IMR-90 (cell line): Measurements from ENCODE around the gene ZFPM1. TPM values are rescaled to one million over a fixed set of nuclear protein-coding genes. Genes with fewer than 3 reads are reported as not detected.

Experiments used
- ATAC-seq: fragments of 200-7000 bp; cut with Tn5 transposase; 2 replicates; pipeline ENCODE4 v1.9.1; 2020; ENCODE audit warnings: low read depth, mild to moderate bottlenecking, moderate library complexity
- BruUV-seq: library from RNA; stranded (reverse); fragments of 400-500 nt; replicated peaks from 2 replicates; lab custom pipeline; 2021; lab: Mats Ljungman, UMichigan
- CTCF ChIA-PET: fragments of 300-600 bp; formaldehyde crosslinking; extraction: SDS; loops from one replicate; lab custom pipeline; 2021; ENCODE audit warnings: antibody characterized with exemption; lab: Yijun Ruan, JAX
- POLR2A ChIA-PET: fragments of 300-600 bp; sonication (Branson Sonifier 250); formaldehyde crosslinking; loops from one replicate; lab custom pipeline; 2022; ENCODE audit warnings: antibody characterized with exemption; ENCODE audit not compliant: unreplicated experiment; lab: Charles Lee
- DNase-seq: peaks from one replicate; pipeline ENCODE4 v3.0.0; 2013
- H2AFZ ChIP-seq: replicated peaks from 2 replicates; pipeline ENCODE3; 2013; ENCODE audit warnings: low read length, mild to moderate bottlenecking; ENCODE audit not compliant: poor library complexity
- H2AK5ac ChIP-seq: 2 replicates; pipeline ENCODE4 v1.6.1; 2013; ENCODE audit warnings: low read depth, low read length, inconsistent platforms
- H2AK9ac ChIP-seq: replicated peaks from 2 replicates; pipeline ENCODE3; 2013; ENCODE audit warnings: mild to moderate bottlenecking, low read depth, low read length, moderate library complexity; ENCODE audit not compliant: poor library complexity
- H2BK120ac ChIP-seq: 2 replicates; pipeline ENCODE4 v1.6.1; 2013; ENCODE audit warnings: low read depth, low read length, inconsistent platforms
- H2BK15ac ChIP-seq: 3 replicates; pipeline ENCODE4 v1.6.1; 2013; ENCODE audit warnings: low read depth, low read length, inconsistent platforms
- H2BK20ac ChIP-seq: 2 replicates; pipeline ENCODE4 v1.6.1; 2013; ENCODE audit warnings: low read depth, mild to moderate bottlenecking, inconsistent platforms, low read length, moderate library complexity
- H2BK5ac ChIP-seq: 2 replicates; pipeline ENCODE4 v1.6.1; 2013; ENCODE audit warnings: mild to moderate bottlenecking, low read depth, low read length, inconsistent platforms; ENCODE audit not compliant: poor library complexity, severe bottlenecking
- H3K14ac ChIP-seq: replicated peaks from 2 replicates; pipeline ENCODE4 v1.6.1; 2013; ENCODE audit warnings: low read depth, low read length, inconsistent platforms
- H3K18ac ChIP-seq: 2 replicates; pipeline ENCODE4 v1.6.1; 2013; ENCODE audit warnings: low read depth, low read length, control low read depth
- H3K23ac ChIP-seq: 2 replicates; pipeline ENCODE4 v1.6.1; 2013; ENCODE audit warnings: low read depth, low read length, inconsistent platforms
- H3K27ac ChIP-seq: 2 replicates; pipeline ENCODE4 v1.5.1; 2013; ENCODE audit warnings: mild to moderate bottlenecking, control low read depth, low read length; ENCODE audit not compliant: insufficient read depth
- H3K27me3 ChIP-seq: 2 replicates; pipeline ENCODE4 v1.6.1; 2013; ENCODE audit warnings: low read length; ENCODE audit not compliant: control insufficient read depth, insufficient read depth
- H3K36me3 ChIP-seq: 2 replicates; pipeline ENCODE4 v1.6.1; 2013; ENCODE audit warnings: low read length, mixed read lengths; ENCODE audit not compliant: control insufficient read depth, insufficient read depth
- H3K4ac ChIP-seq: 2 replicates; pipeline ENCODE4 v1.6.1; 2013; ENCODE audit warnings: low read depth, low read length, inconsistent platforms
- H3K4me1 ChIP-seq: 2 replicates; pipeline ENCODE4 v1.6.1; 2013; ENCODE audit warnings: low read length, mixed read lengths; ENCODE audit not compliant: control insufficient read depth, insufficient read depth
- H3K4me2 ChIP-seq: 2 replicates; pipeline ENCODE4 v1.6.1; 2013; ENCODE audit warnings: low read depth, mild to moderate bottlenecking, control low read depth, low read length, moderate library complexity
- H3K4me3 ChIP-seq: 2 replicates; pipeline ENCODE4 v1.5.1; 2013; ENCODE audit warnings: low read depth, mild to moderate bottlenecking, control low read depth, low read length, moderate library complexity; ENCODE audit not compliant: insufficient read depth
- H3K56ac ChIP-seq: 2 replicates; pipeline ENCODE4 v1.6.1; 2013; ENCODE audit warnings: low read length, inconsistent platforms; ENCODE audit not compliant: insufficient read depth; ENCODE audit errors: extremely low read depth
- H3K79me1 ChIP-seq, 2 experiments: 2 replicates each; pipeline ENCODE4 v1.6.1; 2013; ENCODE audit warnings: low read length in 2 of 2, inconsistent platforms in 1 of 2, low read depth in 1 of 2
- H3K9ac ChIP-seq: 2 replicates; pipeline ENCODE4 v1.6.1; 2013; ENCODE audit warnings: low read depth, low read length, control low read depth
- H3K9me1 ChIP-seq: 2 replicates; pipeline ENCODE4 v1.6.1; 2013; ENCODE audit warnings: low read length, inconsistent platforms; ENCODE audit not compliant: insufficient read depth
- H3K9me3 ChIP-seq: 2 replicates; pipeline ENCODE4 v1.6.1; 2013; ENCODE audit warnings: low read length; ENCODE audit not compliant: control insufficient read depth, insufficient read depth
- H4K20me1 ChIP-seq: 2 replicates; pipeline ENCODE4 v1.6.1; 2013; ENCODE audit warnings: low read length, inconsistent platforms; ENCODE audit not compliant: insufficient read depth
- H4K5ac ChIP-seq: 2 replicates; pipeline ENCODE4 v1.6.1; 2013; ENCODE audit warnings: mild to moderate bottlenecking, low read depth, low read length, control low read depth
- H4K8ac ChIP-seq, 2 experiments: 2 replicates each; pipeline ENCODE4 v1.6.1; 2013; ENCODE audit warnings: low read depth in 2 of 2, low read length in 2 of 2, control low read depth in 1 of 2, inconsistent platforms in 1 of 2
- H4K91ac ChIP-seq: 2 replicates; pipeline ENCODE4 v1.6.1; 2013; ENCODE audit warnings: low read depth, low read length, inconsistent platforms; ENCODE audit not compliant: insufficient read depth
- BHLHE40 ChIP-seq: fragments of 150-350 bp; IDR thresholded peaks from 2 replicates; pipeline ENCODE4 v1.6.1; 2016; ENCODE audit warnings: mild to moderate bottlenecking, low read depth, low read length
- CEBPB ChIP-seq: IDR thresholded peaks from 2 replicates; pipeline ENCODE4 v1.6.1; 2012; ENCODE audit warnings: low read depth, low read length, improper control_type of control experiment
- MAFK ChIP-seq: IDR thresholded peaks from 2 replicates; pipeline ENCODE4 v1.6.1; 2012; ENCODE audit warnings: low read depth, low read length, improper control_type of control experiment
- MXI1 ChIP-seq: IDR thresholded peaks from 2 replicates; pipeline ENCODE4 v1.6.1; 2012; ENCODE audit warnings: low read depth, mild to moderate bottlenecking, low read length, moderate library complexity, borderline replicate concordance
- SMC3 ChIP-seq: fragments of 150-350 bp; IDR thresholded peaks from 2 replicates; pipeline ENCODE4 v1.6.1; 2016; ENCODE audit warnings: low read depth, mild to moderate bottlenecking, antibody characterized with exemption, low read length, moderate library complexity
- WGBS, 2 experiments: methylation state at CpG; one replicate each; pipeline versions ENCODE4 v1.1.5 to v1.1.7; 2013; ENCODE audit warnings: missing lambda C conversion rate in 2 of 2; ENCODE audit not compliant: insufficient read length in 1 of 2; ENCODE audit errors: extremely low coverage in 2 of 2; 5-methylcytosine and 5-hydroxymethylcytosine counted together
- dilution Hi-C: fragments of 300-500 bp; cut with HindIII; formaldehyde crosslinking; loops from one replicate; pipeline ENCODE4 v1.14.3; 2018; ENCODE audit warnings: low sequenced_read_pairs; ENCODE audit not compliant: unreplicated experiment
- in situ Hi-C: fragments of 300-500 bp; cut with MboI; formaldehyde crosslinking; loops from 3 replicates; pipeline ENCODE4 v1.14.3; 2019; ENCODE audit warnings: low sequenced_read_pairs, inconsistent platforms, mixed read lengths
- intact Hi-C: fragments of 100-400 bp; cut with micrococcal nuclease; formaldehyde crosslinking; loops from 2 replicates; pipeline ENCODE4 v1.10.0; 2022
- polyA plus RNA-seq, 3 experiments: library from polyadenylated mRNA; depleted of rRNA; stranded (reverse); fragments of >200 nt; gene quantifications; 2 replicates each; pipeline ENCODE4 v1.2.3, GENCODE V29; 2012; ENCODE audit warnings: low replicate concordance in 1 of 3
- total RNA-seq: library from RNA; depleted of rRNA; stranded (reverse); fragments of >200 nt; gene quantifications from 2 replicates; pipeline ENCODE4 v1.2.3, GENCODE V29; 2012
- TF ChIP-seq, protein P1 (sequence below): conservative IDR thresholded peaks from 2 replicates; pipeline ENCODE4 v1.5.1; 2012; ENCODE audit warnings: mild to moderate bottlenecking, low read depth, low read length, improper control_type of control experiment
- TF ChIP-seq, protein P2 (sequence below): fragments of 150-350 bp; IDR thresholded peaks from 2 replicates; pipeline ENCODE4 v1.6.1; 2017; ENCODE audit warnings: mild to moderate bottlenecking, antibody characterized with exemption, low read length, low read depth
- TF ChIP-seq, protein P3 (sequence below): fragments of 150-350 bp; IDR thresholded peaks from 2 replicates; pipeline ENCODE4 v1.6.1; 2016; ENCODE audit warnings: low read depth, mild to moderate bottlenecking, low read length, moderate library complexity, borderline replicate concordance

Gene ZFPM1
- total and polyA plus RNA-seq, 2 of the 4 experiments (the other 2 are of a cell fraction) = 0.36 to 1.1 TPM

DNA sequence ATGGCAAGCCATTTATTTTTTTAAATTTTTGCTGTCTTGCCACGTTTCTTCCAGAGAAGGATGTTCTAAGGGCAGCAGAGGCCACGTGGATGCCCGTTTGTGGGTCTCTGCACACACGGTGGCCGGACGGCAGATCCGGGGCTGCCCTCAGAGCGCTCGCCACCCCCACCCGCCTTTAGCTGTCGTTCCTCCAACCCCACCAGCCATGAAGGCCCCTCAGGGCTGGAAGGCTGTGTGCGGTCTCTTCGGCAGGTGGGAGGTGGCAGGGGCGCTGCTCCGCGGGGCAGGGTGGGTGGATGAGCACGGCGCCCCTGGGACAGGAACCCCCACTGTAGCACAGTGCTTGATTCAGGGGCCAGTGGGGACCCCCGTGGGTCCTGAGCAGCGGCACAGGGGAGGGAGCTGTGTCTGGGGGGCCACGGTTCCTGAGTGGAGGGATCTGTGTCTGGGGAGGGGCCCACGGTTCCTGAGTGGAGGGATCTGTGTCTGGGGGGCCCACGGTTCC lies 49.7 kb downstream of the ZFPM1 start:
- no peak overlapping the region for H3K27ac ChIP-seq
- no peak for TF ChIP-seq BHLHE40
- TF ChIP-seq, protein P1, sequence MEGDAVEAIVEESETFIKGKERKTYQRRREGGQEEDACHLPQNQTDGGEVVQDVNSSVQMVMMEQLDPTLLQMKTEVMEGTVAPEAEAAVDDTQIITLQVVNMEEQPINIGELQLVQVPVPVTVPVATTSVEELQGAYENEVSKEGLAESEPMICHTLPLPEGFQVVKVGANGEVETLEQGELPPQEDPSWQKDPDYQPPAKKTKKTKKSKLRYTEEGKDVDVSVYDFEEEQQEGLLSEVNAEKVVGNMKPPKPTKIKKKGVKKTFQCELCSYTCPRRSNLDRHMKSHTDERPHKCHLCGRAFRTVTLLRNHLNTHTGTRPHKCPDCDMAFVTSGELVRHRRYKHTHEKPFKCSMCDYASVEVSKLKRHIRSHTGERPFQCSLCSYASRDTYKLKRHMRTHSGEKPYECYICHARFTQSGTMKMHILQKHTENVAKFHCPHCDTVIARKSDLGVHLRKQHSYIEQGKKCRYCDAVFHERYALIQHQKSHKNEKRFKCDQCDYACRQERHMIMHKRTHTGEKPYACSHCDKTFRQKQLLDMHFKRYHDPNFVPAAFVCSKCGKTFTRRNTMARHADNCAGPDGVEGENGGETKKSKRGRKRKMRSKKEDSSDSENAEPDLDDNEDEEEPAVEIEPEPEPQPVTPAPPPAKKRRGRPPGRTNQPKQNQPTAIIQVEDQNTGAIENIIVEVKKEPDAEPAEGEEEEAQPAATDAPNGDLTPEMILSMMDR = no peak
- no peak for TF ChIP-seq SMC3
- TF ChIP-seq, protein P2, sequence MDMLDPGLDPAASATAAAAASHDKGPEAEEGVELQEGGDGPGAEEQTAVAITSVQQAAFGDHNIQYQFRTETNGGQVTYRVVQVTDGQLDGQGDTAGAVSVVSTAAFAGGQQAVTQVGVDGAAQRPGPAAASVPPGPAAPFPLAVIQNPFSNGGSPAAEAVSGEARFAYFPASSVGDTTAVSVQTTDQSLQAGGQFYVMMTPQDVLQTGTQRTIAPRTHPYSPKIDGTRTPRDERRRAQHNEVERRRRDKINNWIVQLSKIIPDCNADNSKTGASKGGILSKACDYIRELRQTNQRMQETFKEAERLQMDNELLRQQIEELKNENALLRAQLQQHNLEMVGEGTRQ = no peak
- TF ChIP-seq, protein P3, sequence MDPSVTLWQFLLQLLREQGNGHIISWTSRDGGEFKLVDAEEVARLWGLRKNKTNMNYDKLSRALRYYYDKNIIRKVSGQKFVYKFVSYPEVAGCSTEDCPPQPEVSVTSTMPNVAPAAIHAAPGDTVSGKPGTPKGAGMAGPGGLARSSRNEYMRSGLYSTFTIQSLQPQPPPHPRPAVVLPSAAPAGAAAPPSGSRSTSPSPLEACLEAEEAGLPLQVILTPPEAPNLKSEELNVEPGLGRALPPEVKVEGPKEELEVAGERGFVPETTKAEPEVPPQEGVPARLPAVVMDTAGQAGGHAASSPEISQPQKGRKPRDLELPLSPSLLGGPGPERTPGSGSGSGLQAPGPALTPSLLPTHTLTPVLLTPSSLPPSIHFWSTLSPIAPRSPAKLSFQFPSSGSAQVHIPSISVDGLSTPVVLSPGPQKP = no peak
- TF ChIP-seq CEBPB = no peak
- TF ChIP-seq MAFK = no peak
- TF ChIP-seq MXI1 = no peak
- H3K18ac ChIP-seq = no peak overlapping the region
- H3K36me3 ChIP-seq = peaks cover 4% of the 10 kb centered on the region
- no peak overlapping the region for H3K56ac ChIP-seq
- no peak overlapping the region for H2BK20ac ChIP-seq
- H3K9ac ChIP-seq = no peak overlapping the region
- no peaks in the 10 kb centered on the region for H3K9me1 ChIP-seq
- dilution Hi-C loops = no loop called here
- H2BK120ac ChIP-seq = no peak overlapping the region
- no peak overlapping the region for H3K4me3 ChIP-seq
- no peak overlapping the region for H2BK15ac ChIP-seq
- no peak overlapping the region for H2AFZ ChIP-seq
- in situ Hi-C loops = no loop called here
- CTCF ChIA-PET = no interaction called here
- no peak overlapping the region for H3K4ac ChIP-seq
- no peak overlapping the region for H2AK5ac ChIP-seq
- peaks cover 7% of the 10 kb centered on the region for H4K20me1 ChIP-seq
- H4K91ac ChIP-seq = no peak overlapping the region
- H3K4me2 ChIP-seq = no peak overlapping the region
- H3K14ac ChIP-seq = no peak overlapping the region
- intact Hi-C loops = loop anchor here (2.0 kb wide), 1 partner anchor 48 kb away; no protein-coding TSS in a partner anchor
- 85% methylated on average over 9 of the region's 23 CpGs; no CpG with 5 or more reads in 1 of the 2 experiments for WGBS, 2 experiments
- H3K23ac ChIP-seq = no peak overlapping the region
- no peak overlapping the region for H4K8ac ChIP-seq
- POLR2A ChIA-PET = no interaction called here
- DNase-seq (no peak), ATAC-seq (no peak)
- no peak overlapping the region for H2AK9ac ChIP-seq
- BruUV-seq = no TSS peak
- H2BK5ac ChIP-seq = no peak overlapping the region
- no peaks in the 10 kb centered on the region for H3K9me3 ChIP-seq
- no peaks in the 10 kb centered on the region for H3K79me1 ChIP-seq
- no peak overlapping the region for H4K5ac ChIP-seq
- no peaks in the 10 kb centered on the region for H3K27me3 ChIP-seq
- H3K4me1 ChIP-seq = no peaks in the 10 kb centered on the region
